HL-60 (cell line): ENCODE measurements around the gene PTPRN2.

ENCODE experiments used
- DNase-seq, 2 experiments: peaks; one replicate each; pipeline ENCODE4 v3.0.0-alpha.2; 2010 to 2020; ENCODE audit warnings: low read depth in 1 of 2, low spot score in 1 of 2
- H3K27ac ChIP-seq: fragments of 250-450 bp; sonication (Bioruptor Pico); replicated peaks from 2 replicates; pipeline ENCODE4 v1.5.1; 2020; ENCODE audit warnings: mild to moderate bottlenecking, moderate library complexity
- H3K27me3 ChIP-seq: fragments of 250-450 bp; sonication (Bioruptor Pico); 2 replicates; pipeline ENCODE4 v1.5.1; 2021; ENCODE audit warnings: mild to moderate bottlenecking, moderate library complexity; ENCODE audit not compliant: insufficient read depth, poor library complexity, severe bottlenecking
- H3K4me3 ChIP-seq: replicated peaks from 2 replicates; pipeline ENCODE4 v1.5.1; 2011; ENCODE audit warnings: mild to moderate bottlenecking, control low read depth, low read length; ENCODE audit not compliant: insufficient read depth
- GABPA ChIP-seq: IDR thresholded peaks from 2 replicates; pipeline ENCODE4 v1.6.1; 2012; ENCODE audit warnings: low read depth
- POLR2AphosphoS5 ChIP-seq: IDR thresholded peaks from 2 replicates; pipeline ENCODE4 v1.6.1; 2012; ENCODE audit warnings: low read depth
- REST ChIP-seq: IDR thresholded peaks from 2 replicates; pipeline ENCODE4 v1.6.1; 2012; ENCODE audit warnings: low read depth; ENCODE audit not compliant: insufficient replicate concordance
- SPI1 ChIP-seq: IDR thresholded peaks from 2 replicates; pipeline ENCODE4 v1.6.1; 2012; ENCODE audit warnings: low read depth, mild to moderate bottlenecking, borderline replicate concordance
- TF ChIP-seq, protein P1 (sequence below): IDR thresholded peaks from one replicate; pipeline ENCODE4 v1.5.1; 2011; ENCODE audit warnings: low read length, control low read depth, inconsistent platforms; ENCODE audit not compliant: insufficient read depth

Gene PTPRN2

GRCh38 chr7:157679607-157680006, 908.0 kb downstream of the PTPRN2 start:
- H3K4me3 ChIP-seq: no peak overlapping the region
- TF ChIP-seq, protein P1, sequence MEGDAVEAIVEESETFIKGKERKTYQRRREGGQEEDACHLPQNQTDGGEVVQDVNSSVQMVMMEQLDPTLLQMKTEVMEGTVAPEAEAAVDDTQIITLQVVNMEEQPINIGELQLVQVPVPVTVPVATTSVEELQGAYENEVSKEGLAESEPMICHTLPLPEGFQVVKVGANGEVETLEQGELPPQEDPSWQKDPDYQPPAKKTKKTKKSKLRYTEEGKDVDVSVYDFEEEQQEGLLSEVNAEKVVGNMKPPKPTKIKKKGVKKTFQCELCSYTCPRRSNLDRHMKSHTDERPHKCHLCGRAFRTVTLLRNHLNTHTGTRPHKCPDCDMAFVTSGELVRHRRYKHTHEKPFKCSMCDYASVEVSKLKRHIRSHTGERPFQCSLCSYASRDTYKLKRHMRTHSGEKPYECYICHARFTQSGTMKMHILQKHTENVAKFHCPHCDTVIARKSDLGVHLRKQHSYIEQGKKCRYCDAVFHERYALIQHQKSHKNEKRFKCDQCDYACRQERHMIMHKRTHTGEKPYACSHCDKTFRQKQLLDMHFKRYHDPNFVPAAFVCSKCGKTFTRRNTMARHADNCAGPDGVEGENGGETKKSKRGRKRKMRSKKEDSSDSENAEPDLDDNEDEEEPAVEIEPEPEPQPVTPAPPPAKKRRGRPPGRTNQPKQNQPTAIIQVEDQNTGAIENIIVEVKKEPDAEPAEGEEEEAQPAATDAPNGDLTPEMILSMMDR: no peak
- TF ChIP-seq POLR2AphosphoS5 (no peak), REST (no peak), SPI1 (no peak)
- no peak for DNase-seq
- peaks cover 61% of the 10 kb centered on the region for H3K27me3 ChIP-seq
- H3K27ac ChIP-seq: no peak overlapping the region

- Histone ChIP-seq H3K4me3 (no peak overlapping the region), H3K27ac (no peak overlapping the region), H3K27me3 (peaks cover 55% of the 10 kb centered on the region)
- TF ChIP-seq, protein P1: no peak
- TF ChIP-seq GABPA (no peak), SPI1 (no peak), REST (no peak), POLR2AphosphoS5 (no peak)
- DNase-seq: no peak
Observed at GRCh38 chr7:157678501-157678900, 909.1 kb downstream of the PTPRN2 start.

DNA sequence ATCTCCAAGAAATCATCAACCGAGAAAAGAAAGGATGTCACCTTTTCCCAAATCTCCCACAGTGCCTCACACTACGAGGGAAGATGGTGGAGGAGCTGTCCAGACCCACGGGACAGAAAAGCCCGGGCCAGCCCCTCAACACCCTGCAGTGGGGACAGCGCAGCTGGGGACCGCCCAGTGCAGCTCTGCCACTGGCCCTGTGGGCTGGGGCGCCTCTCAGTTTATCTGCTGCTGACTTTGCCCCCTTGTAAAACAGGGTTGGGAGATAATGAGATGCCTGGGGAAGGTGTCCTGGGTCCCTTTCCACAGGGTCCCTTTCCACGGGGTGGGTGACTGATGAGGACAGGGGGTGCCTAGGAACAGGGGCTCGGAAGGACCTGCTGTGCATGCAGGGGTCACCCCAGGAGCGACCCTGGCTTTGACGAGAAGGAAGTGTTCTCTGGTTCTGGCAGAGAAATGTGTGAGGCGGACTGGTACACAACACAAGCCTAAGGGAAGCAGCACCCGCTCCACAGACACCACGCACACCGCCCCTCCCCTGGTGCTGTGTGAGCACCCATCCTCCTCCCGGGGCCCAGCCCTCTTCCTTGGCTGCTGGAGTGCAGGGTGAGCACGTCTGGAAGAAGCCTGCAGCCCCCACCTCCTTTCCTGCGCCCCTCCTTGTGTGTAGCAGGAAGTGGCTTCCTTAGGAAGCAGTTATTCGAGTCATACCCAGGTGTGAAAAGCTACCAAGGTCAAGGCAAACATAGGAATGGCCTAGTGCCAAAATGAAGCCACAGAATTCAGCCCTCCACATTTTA, 911.0 kb downstream of the PTPRN2 start:
- peaks cover 40% of the 10 kb centered on the region for H3K27me3 ChIP-seq
- no peak overlapping the region for H3K4me3 ChIP-seq
- TF ChIP-seq SPI1: no peak
- TF ChIP-seq POLR2AphosphoS5: no peak
- TF ChIP-seq GABPA: no peak
- TF ChIP-seq, protein P1: no peak
- TF ChIP-seq REST: no peak
- no peak overlapping the region for H3K27ac ChIP-seq
- no peak for DNase-seq
